ENCODE measurements around the gene ADSS1.
"Not testable (repeated sequence)": the region's sequence is repeated elsewhere in the genome, so short reads cannot be mapped to it uniquely, and the experiment has no call there.

The ADSS1 gene

GRCh38 chr14:104718871-104719270 lies 5.2 kb upstream of the ADSS1 start:
- no peak for DNase-seq

DNA sequence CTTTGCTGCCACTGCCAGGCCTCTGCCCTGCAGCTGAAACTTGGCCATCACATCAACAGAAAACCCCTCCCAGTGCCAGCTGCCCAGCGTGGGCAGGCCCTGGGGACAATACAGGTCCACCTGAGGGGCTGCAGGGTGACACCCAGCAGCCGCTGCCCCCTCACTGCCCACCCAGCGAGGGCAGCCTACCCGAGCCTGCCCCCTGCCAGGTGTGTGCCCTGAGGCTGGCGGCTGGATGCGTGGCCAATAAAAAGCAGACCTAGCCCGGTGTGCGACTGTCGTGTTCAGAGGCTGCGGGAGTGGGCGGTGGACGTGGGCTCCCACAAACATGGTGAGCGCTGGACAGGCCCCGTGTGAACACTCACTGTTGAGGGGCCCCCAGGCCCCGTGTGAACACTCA lies 4.7 kb upstream of the ADSS1 start:
- no peak for DNase-seq

- DNase-seq, result no peak
Observed at GRCh38 chr14:104721505-104722431, 2.3 kb upstream of the ADSS1 start.

DNA sequence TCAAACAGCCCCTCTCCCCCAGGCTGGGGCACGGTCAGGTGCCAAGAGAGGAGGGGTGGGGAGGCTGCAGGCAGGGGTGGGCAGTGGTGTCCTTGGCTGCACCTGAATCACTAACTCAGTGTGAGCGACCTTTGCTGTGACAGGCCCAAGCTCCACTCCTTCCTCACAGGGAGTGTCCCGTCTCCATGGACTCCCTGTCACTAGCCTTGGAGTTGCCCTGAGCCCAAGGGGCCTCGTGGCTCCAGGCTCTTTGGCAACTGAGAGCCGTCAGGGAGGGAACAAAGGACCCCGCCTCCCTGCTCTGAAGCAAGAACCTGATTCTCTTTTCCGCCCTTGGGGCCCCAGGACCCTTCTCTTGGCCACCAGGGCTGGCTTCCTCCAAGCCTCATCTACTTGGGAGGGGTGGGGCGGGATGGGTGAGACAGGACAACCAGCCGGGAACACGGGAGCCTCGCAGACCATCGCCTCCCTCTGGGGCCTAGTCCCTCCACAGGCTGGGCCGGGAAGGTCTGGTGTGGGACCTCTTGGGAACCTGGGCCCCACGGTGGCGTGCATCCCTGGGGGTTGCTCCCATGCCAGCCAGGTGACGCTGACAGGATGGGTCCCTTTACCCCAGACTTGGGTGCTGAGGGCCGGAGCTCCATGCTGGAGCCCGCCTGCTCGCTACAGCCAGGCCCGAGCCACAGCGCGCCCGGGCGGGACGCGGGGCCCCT lies 935 bp upstream of the ADSS1 start:
- no peak for DNase-seq

GRCh38 chr14:104724407-104724980 lies 465 bp downstream of the ADSS1 start:
- DNase-seq, result no peak

GRCh38 chr14:104724981-104725771 lies 1.1 kb downstream of the ADSS1 start:
- DNase-seq, result peak; percentile 46

DNA sequence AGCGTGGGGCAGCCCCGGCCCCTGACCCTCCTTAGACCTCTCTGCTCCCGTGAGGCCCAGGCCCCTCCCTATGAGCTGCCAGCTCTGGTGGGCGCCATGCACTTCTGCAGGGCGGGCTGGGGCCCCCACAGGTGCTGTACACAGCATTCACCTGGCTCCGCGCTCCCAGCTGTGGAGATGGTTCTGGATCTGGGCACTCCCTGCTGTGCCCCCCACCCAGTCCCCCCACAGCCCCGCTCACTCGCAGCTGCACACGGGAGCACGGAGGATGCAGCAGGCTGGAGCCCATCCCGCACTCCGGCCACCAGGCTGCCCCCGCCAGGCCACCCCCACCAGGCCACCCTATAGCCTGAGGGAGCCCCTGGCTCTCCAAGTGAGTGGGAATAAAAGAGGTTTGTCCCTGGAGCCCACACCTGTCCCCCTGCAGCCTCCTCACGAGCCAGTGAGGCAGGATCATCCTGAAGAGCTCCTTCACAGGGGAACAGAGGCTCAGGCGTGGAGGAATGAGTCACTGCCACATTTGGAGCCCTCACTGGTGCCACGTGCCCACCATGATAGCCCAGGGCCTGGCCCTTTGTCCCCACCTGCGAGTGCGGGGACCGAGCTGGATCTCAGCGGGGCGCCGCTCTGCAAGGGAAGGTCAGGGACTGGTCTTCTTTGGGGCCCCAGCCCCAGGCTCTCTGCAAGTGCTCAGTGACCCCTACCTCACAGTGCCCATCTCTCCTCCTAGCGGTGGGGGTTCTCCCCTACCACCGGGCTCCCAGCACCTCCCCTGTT lies 1.9 kb downstream of the ADSS1 start:
- DNase-seq, result no peak

GRCh38 chr14:104726600-104727451 lies 2.8 kb downstream of the ADSS1 start:
- no peak for DNase-seq

GRCh38 chr14:104728631-104729030 lies 4.6 kb downstream of the ADSS1 start:
- DNase-seq, result no peak

- not testable (repeated sequence) for DNase-seq
Observed at GRCh38 chr14:104729176-104729834, 5.3 kb downstream of the ADSS1 start.

GRCh38 chr14:104729835-104730181 lies 5.8 kb downstream of the ADSS1 start:
- no peak for DNase-seq

GRCh38 chr14:104730487-104730886 lies 6.5 kb downstream of the ADSS1 start:
- DNase-seq, result no peak

DNA sequence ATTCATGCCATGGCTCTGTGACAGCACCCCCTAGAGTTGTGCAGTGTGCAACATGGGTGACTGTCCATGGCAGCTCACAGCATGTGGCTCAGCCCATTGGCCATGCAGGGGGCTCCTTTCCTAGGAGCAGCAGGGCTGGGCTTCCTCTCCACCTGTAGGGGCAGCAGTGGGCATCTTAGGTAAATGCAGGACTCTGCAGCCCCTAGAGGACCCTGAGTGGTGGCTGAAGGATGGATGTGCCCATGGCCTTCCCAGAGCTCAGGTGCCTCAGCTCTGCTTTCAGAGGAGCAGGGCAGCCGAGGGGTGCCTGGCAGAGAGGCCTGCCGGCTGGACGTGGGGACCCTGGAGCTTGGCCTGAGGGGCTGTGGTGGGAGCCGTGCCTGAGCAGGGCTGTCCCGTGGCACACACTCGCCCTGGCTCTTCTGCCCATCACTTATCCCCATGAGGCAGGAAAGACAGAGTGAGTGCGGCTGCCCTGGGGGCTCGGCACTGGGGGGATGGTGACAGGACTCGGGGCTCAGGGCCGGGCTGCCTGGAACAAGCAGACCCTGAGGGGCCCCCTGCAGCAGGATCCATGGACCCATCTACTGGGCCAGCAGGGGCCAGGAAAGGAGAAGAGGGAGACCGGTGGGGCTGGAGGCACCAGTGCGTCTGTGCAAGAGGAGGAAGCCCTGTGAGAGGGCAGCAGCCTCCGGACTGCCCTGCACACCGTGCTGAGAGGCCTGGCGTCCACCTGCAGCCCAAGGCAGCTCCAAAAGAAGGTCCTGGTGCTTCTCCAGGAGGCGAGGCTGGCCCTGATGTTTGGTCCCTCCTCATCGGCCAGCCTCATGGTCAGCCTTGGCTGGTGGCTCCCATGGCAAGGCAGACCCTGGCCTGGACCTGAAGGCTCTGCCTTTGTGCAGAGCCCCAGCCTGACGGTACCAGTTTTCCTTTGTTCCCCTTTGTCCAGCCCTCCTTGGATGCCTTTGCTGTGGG lies 7.6 kb downstream of the ADSS1 start:
- no peak for DNase-seq

GRCh38 chr14:104732355-104732804 lies 8.4 kb downstream of the ADSS1 start:
- DNase-seq, result no peak

DNA sequence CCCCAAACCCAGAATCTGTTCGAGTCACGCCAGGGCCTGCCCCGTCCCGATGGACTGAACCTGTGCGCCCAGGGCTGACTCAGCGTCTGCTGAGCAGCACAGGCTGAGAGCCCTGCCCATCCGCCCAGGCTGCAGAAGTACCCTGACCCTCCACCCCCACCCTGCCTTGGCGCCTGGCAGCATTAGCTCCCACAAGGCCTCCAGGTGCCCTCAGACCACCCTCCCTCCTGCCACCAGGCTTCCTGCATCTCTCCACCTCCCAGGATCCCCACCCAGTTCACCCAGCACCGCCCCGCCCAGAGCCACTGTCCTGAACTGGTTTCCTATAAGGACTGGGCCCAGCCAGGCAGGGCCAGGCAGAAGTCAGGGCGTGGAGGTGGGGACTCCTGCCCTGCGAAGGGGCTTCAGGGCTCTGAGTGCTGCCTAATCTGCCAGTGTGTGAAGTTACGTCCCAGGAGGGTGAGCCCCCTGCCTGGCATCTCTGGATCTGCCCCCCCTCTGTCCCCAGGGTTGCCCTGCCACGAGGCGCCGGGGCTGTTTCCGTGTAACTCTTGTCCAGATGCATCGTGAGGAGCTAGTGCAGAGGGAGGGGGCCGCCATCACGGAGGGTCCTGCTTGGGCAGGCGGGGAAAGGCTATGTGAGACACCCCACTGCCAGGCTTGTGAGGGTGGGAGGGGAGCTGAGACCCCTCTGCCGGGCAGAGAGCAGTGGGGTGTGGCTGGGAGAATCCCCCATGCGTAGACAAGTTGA lies 9.1 kb downstream of the ADSS1 start:
- no peak for DNase-seq

- no peak for DNase-seq
Observed at GRCh38 chr14:104734051-104734587, 10.1 kb downstream of the ADSS1 start.

DNA sequence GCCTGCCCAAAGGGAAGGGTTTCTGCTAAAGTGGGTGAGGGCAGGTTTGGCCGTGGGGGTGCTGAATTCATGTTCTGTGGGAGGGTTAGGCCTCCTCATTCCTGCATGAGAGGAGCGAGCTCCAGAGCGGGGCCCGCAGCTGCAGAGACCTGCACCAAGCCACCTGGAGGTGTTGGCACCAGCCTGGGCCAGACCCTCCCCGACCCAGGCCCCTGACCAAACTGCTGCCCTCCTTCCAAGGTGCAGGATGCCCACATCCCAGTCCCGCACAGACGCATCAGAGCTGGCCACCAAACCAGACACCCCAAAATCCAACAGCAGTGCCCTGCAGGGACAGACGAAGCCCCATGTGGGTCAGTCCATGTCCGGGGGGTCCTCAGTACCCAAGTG lies 10.6 kb downstream of the ADSS1 start:
- DNase-seq, result no peak

Data from fibroblast of upper back skin (primary cell).